ENCODE data around the gene SREBF1.

Gene SREBF1

DNA sequence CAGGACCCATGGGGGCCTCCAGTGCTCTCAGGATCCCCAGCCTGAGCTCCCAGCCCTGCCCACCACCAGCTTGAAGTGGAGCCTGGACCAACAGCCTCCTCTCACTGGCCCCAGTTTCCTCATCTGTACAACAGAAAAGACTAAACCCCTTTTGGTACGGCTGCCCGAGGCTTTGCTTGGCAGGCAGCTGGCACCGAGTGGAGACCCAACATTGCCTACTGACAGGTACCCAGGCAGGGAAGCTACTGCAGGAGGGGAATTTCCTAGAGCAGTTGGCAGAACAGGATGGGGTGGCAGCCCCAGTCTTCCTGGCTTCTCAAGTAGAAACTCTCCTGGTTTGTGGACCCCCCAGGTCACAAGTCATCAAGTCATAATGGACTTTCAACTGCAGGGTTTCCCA lies 14.2 kb downstream of the SREBF1 start:
- no peak for DNase-seq

GRCh38 chr17:17822189-17822588 lies 14.6 kb downstream of the SREBF1 start:
- no peak for DNase-seq

GRCh38 chr17:17820463-17821158 lies 16.2 kb downstream of the SREBF1 start:
- no peak for DNase-seq

GRCh38 chr17:17820046-17820445 lies 16.7 kb downstream of the SREBF1 start:
- DNase-seq: no peak

DNA sequence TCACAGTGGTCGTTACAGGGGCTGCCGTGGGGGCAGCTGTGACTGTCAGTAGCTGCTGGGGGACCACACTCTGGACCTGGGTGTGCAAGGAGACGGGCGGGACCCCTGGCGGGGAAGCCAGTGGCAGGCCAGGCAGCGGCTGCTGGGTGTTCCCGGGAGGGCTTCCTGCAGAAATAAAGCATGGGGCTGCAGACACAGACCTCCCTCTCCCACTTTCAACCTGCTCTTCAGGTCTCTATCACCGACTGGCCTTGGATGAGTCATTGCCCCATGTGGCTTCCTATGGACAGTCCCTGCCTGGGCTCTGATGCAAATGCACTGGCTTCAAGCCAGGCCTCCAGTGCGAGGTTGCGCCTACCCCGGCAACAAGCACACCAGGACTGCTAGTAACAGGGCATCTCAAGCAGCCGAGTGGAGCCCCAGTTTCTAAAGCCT lies 17.2 kb downstream of the SREBF1 start:
- no peak for DNase-seq

GRCh38 chr17:17819111-17819510 lies 17.7 kb downstream of the SREBF1 start:
- no peak for DNase-seq

- DNase-seq: no peak
Measured at GRCh38 chr17:17818088-17818526, 18.7 kb downstream of the SREBF1 start.

DNA sequence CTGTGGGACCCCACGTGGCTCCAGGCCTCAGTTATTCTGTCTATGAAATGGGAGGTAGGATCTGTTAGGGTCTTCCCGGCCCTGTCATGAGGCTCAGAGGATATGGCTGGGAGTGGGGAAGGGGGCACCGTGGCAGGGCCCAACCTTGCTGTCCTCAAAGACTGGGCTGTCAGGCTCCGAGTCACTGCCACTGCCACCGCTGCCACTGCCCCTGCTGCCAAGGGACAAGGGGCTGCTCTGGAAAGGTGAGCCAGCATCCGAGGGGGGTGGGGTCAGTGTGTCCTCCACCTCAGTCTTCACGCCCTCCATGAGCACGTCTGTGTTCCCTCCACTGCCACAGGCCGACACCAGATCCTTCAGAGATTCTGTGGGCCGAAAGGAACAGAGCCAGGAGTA lies 19.2 kb downstream of the SREBF1 start:
- no peak for DNase-seq

GRCh38 chr17:17816831-17817551 lies 19.8 kb downstream of the SREBF1 start:
- no peak for DNase-seq

DNA sequence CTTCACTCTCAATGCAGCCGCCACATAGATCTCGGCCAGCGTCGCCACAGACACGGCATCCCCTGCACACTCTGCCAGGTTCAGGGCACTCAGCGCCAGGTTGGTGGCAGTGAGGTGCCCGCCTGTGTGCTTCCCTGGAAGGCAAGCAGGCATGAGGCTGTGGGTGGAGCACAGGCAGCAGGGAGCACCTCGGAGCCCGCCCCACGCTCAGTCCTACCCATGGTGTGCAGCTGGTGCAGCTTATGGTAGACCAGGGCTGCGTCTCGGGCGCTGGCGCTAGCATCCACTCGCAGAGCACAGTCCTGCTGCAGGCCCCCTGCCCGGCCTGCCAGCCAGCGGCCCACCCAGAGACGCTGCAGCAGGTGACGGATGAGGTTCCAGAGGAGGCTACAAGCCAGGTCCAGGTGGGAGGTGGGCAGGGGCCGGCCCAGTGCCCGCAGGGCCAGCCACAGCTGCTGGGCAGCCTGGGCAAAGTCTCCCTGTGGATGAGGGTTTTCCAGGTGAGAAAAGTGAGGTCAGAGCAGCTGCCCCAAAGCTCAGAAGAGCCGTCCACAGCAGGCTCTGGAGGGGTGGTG lies 20.5 kb downstream of the SREBF1 start:
- no peak for DNase-seq

GRCh38 chr17:17815436-17816200 lies 21.2 kb downstream of the SREBF1 start:
- no peak for DNase-seq

GRCh38 chr17:17815062-17815406 lies 21.8 kb downstream of the SREBF1 start:
- no peak for DNase-seq

DNA sequence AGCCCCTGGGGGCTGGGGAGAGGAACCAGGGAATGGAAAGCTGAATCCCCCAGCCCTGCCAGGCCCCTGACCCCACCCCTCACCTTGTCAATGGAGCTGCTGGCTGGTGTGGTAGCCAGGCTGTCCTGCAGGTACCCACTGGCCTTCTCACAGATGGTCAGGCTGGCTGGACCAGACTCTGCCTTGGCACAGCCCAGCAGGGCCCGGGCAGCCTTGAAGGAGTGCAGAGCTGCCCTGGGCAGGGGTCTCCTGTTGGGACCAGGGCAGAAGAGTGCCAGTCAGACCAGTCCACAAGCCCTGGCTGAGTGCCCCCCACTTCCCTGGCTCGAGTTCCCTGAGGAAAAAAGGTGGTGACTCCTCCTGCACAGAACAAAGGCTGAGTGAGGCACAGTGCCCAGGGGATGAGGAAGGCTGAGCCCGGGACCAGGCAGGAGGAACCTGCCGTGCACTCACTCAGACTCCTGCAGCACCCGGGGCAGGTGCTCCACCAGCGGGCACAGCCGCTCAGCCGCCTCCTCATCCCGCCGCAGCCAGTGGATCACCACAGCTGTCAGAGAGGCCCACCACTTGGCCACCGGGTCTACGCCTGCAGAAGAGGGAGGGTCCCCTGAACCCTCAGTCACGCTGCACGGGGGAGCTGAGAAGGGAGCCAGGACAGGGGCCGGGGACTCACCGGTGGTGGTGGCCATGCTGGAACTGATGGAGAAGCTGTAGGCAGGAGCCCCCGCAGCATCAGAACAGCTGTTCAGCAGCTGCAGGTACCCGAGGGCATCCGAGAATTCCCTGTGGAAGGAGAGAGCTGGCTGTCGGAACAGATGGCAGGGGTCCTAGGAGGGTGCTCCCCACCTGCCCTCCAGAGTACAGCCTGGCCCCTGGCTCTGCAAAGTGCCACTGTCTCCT lies 22.4 kb downstream of the SREBF1 start:
- DNase-seq: no peak

- DNase-seq: no peak
Measured at GRCh38 chr17:17813725-17814095, 23.1 kb downstream of the SREBF1 start.

DNA sequence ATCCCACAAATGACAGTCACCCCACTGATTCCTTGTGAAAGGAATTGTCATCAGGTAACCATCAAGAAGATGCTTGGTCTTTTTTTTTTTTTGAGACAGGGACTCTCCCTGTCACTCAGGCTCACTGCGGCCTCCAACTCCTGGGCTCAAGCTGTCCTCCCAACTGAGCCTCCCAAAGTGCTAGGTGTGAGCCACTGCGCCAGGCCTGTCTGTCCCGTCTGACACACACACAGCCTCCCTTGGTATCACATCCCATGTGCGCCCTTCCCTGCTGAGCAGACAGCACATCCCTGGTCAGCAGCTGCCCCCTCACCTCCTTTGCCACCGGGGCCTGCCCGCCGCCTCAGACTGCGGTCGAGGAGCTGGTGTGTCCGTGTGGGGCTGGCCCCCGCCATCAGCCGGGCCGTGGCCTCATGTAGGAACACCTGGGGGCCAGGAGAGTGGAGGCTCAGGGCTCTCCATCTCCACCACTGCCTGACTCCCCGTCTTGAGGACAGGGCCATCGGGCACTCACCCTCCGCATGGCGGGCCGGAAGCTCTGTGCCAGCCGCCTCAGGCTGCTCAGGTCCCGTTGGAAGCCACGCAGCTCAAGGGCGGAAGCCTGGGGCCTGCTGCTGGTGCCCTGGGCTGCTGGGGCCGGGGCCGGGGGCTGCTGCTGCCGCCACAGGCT lies 23.6 kb downstream of the SREBF1 start:
- no peak for DNase-seq

GRCh38 chr17:17812211-17813054 lies 24.4 kb downstream of the SREBF1 start:
- no peak for DNase-seq

DNA sequence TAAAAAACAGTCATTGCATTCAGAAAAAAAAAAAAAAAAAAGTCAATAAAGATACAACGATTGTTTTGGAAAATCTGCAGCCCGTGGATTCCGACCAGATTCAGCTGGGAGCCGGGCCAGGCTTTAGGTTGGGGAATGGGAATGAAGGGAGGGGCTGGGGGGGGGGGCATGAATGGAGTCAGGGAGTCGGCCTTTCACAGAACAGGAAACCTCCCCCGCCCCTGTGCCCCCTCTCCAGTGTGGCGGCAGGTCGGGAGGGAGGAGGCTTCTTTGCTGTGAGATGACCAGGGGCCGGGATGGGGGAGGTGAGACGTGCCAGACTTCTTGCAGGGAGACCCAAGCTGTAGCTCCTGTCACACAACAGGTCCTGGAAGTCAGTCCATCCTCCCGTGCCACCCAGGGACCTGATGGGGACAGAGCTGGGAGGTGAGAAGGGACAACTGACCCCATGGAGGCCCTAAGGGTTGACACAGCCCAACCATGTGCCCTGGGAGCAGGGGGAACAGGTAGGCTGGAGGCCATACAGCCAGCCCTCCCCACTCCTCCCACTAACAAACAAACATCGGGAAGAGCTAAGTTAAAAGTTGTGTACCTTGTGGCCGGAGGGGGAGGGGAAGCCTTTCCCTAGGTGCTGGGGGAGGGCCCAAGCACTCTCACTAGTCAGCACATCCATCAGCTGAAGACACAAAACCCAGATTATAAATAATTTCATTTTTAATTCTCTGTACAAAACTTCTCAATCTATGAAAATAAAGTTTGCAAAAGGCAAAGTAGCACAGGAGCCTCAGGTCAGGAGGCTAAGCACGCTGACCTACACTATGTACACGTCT lies 25.2 kb downstream of the SREBF1 start:
- no peak for DNase-seq

GRCh38 chr17:17810895-17811248 lies 25.9 kb downstream of the SREBF1 start:
- no peak for DNase-seq

- no peak for DNase-seq
Measured at GRCh38 chr17:17810084-17810894, 26.5 kb downstream of the SREBF1 start.

Data from DMS79 treated with DMSO at 0.1 percent for 48 hours (cell line).